RWPE1 (cell line): ENCODE measurements around the gene HDAC4.

Source experiments
- CTCF ChIA-PET: fragments of 350-600 bp; sonication (Branson Sonifier 250); formaldehyde crosslinking; extraction: SDS; loops from one replicate; lab custom pipeline; 2021; lab: Yijun Ruan, JAX
- POLR2A ChIA-PET: fragments of 400-600 bp; formaldehyde crosslinking; extraction: SDS; loops from one replicate; lab custom pipeline; 2020; ENCODE audit warnings: antibody characterized with exemption; ENCODE audit not compliant: low non-redundant PET; lab: Yijun Ruan, JAX
- DNase-seq: peaks from one replicate; pipeline ENCODE4 v3.0.0; 2012; ENCODE audit warnings: low spot score
- H3K27ac ChIP-seq: fragments of 450-650 bp; 2 replicates; pipeline ENCODE4 v1.5.1; 2017
- CTCF ChIP-seq: fragments of 450-650 bp; conservative IDR thresholded peaks from 2 replicates; pipeline ENCODE4 v1.5.1; 2017; ENCODE audit warnings: low read depth, mild to moderate bottlenecking

The HDAC4 gene

DNA sequence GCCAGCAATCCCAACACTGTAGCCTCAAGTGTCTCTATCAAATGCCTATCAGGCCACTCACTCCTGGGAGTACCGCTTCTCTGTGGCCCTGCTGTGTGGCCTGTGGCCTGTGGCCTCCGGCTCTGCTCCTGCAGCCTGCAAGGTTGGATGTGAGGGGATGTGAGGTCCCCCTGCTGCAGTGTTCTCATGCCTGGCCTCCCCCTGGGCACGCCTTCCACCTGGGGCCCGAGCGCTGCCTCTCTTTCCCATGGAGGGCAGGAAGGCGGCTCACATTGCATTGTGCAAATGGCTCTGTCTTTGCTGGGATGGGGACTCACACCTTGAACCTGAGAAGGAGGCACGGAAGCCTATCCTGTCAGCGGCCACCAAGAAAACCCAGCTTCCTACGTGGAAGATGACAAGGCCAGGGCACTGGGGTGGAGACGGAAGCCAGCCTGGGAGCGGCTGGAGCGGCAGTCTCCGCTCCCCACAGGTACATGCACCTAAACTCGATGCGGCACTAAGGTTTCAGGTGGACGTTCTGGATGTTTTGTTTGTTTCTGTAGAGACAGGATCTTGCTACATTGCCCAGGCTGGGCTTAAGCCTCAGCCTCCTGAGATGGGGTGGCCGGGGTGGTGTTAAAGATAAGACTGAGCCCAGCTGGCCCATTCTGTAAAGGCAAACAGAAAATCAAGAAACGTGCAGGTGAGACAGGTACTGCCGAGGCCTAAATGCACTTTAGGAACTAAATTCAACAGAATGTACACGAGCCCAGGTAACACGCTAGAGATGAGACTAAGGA is 140.1 kb downstream of the HDAC4 start:
- POLR2A ChIA-PET: no interaction called here
- no peak for DNase-seq
- no peak overlapping the region for H3K27ac ChIP-seq
- TF ChIP-seq CTCF: no peak
- CTCF ChIA-PET: no interaction called here

GRCh38 chr2:239259603-239260298 is 141.1 kb downstream of the HDAC4 start:
- no peak for TF ChIP-seq CTCF
- no peak for DNase-seq
- ChIA-PET POLR2A (no interaction called here), CTCF (no interaction called here)
- H3K27ac ChIP-seq: no peak overlapping the region

DNA sequence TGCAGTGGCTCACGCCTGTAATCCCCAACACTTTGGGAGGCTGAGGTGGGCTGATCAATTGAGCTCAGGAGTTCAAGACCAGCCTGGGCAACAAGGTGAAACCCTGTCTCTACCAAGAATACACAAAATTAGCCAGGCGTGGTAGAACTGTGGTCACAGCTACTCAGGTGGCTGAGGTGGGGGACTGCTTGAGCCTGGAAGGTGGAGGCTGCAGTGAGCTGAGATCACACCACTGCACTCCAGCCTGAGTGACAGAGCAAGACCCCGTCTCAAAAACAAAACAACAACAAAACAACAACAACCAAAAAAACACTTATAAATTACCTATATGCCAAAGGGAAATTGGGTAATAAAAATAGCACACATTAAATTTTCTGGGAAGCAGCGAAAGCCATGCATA is 141.6 kb downstream of the HDAC4 start:
- TF ChIP-seq CTCF: no peak
- no peak overlapping the region for H3K27ac ChIP-seq
- no peak for DNase-seq
- ChIA-PET CTCF (no interaction called here), POLR2A (no interaction called here)

GRCh38 chr2:239258248-239258647 is 142.6 kb downstream of the HDAC4 start:
- ChIA-PET CTCF (no interaction called here), POLR2A (no interaction called here)
- DNase-seq: no peak
- H3K27ac ChIP-seq: no peak overlapping the region
- TF ChIP-seq CTCF: no peak

DNA sequence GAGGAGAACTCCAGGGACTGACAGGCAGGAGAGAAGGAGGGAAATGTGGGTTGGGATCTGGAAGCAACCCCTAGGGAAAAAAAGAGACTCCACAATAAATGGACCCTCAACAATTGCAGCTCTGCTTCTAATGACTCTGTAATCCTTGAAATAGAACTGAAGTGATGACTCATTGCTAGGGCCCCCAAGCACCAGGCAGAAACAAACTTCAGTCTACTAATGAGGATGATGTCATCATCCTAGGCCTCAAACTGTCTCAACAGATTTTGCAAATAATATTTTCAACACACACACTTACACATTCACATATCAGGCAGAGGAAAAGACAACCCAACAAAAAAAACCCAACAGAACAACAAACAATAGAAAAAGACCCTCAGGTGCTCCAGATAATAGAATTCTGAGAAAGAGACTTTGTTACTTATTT is 143.3 kb downstream of the HDAC4 start:
- H3K27ac ChIP-seq: no peak overlapping the region
- no peak for TF ChIP-seq CTCF
- ChIA-PET POLR2A (no interaction called here), CTCF (no interaction called here)
- peak; percentile 80 for DNase-seq

GRCh38 chr2:239256350-239256743 is 144.5 kb downstream of the HDAC4 start:
- ChIA-PET POLR2A (no interaction called here), CTCF (interaction anchor here (0.6 kb wide), 1 partner anchor 215 kb away, joined by 3 read pairs; no protein-coding TSS in a partner anchor)
- TF ChIP-seq CTCF: no peak
- DNase-seq: no peak
- no peak overlapping the region for H3K27ac ChIP-seq
